NB4 (cell line): Measurements from ENCODE around the gene INPP5A.

Experiments
- MYC ChIP-seq: IDR thresholded peaks from 2 replicates; pipeline ENCODE4 v1.6.1; 2011; ENCODE audit warnings: low read depth, low read length
- POLR2A ChIP-seq: IDR thresholded peaks from 2 replicates; pipeline ENCODE4 v1.6.1; 2011; ENCODE audit warnings: mild to moderate bottlenecking; ENCODE audit not compliant: insufficient read length; ENCODE audit errors: extremely low read depth
- TF ChIP-seq, protein P1 (sequence below): IDR thresholded peaks from 2 replicates; pipeline ENCODE4 v1.6.1; 2011; ENCODE audit warnings: low read depth, low read length
- TF ChIP-seq, protein P2 (sequence below): IDR thresholded peaks from one replicate; pipeline ENCODE4 v1.5.1; 2012; ENCODE audit warnings: low read depth, low read length

DNA sequence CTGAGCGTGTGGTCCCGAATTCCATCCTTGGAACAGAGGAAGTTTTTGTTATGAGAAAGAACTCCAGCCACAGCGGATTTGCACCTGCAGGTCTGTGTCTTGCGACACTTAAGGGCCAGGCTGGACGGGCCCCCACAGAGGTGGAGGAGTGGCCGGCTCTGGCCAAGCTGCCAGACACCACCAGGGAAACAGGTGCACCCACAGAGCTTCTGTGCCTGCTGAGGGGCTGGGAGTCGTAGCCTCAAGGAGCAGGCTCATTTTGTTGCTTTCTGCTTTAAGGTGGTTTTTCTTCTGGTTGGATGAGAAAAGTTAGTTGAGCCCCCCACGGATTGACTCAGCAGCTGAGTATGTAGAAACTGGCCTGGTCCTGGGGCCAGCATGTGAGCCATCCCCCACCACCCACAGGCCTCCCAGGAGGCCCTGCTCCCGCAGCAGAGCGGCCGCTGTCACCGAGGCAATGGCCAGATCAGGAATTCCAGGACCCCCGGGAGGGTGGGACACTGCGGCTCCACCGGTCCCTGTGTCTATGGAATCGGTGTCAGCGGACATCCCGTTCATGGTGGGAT, 206.4 kb downstream of the INPP5A start:
- TF ChIP-seq, protein P1, sequence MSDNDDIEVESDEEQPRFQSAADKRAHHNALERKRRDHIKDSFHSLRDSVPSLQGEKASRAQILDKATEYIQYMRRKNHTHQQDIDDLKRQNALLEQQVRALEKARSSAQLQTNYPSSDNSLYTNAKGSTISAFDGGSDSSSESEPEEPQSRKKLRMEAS = no peak
- TF ChIP-seq, protein P2, sequence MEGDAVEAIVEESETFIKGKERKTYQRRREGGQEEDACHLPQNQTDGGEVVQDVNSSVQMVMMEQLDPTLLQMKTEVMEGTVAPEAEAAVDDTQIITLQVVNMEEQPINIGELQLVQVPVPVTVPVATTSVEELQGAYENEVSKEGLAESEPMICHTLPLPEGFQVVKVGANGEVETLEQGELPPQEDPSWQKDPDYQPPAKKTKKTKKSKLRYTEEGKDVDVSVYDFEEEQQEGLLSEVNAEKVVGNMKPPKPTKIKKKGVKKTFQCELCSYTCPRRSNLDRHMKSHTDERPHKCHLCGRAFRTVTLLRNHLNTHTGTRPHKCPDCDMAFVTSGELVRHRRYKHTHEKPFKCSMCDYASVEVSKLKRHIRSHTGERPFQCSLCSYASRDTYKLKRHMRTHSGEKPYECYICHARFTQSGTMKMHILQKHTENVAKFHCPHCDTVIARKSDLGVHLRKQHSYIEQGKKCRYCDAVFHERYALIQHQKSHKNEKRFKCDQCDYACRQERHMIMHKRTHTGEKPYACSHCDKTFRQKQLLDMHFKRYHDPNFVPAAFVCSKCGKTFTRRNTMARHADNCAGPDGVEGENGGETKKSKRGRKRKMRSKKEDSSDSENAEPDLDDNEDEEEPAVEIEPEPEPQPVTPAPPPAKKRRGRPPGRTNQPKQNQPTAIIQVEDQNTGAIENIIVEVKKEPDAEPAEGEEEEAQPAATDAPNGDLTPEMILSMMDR = no peak
- TF ChIP-seq POLR2A (no peak), MYC (no peak)
